NCI-H2081 treated with DMSO at 0.1 percent for 48 hours (cell line): ENCODE measurements around the gene PLCB1.

Experiments
- DNase-seq: peaks from one replicate; lab custom pipeline; 2025; lab: John Stamatoyannopoulos, UW

Gene PLCB1

GRCh38 chr20:8505476-8506200 is 373.6 kb downstream of the PLCB1 start:
- no peak for DNase-seq

GRCh38 chr20:8507231-8507630 is 375.2 kb downstream of the PLCB1 start:
- DNase-seq, result no peak

- DNase-seq, result no peak
Observed at GRCh38 chr20:8509809-8510208, 377.7 kb downstream of the PLCB1 start.

GRCh38 chr20:8510808-8511207 is 378.7 kb downstream of the PLCB1 start:
- no peak for DNase-seq

GRCh38 chr20:8512003-8512402 is 379.9 kb downstream of the PLCB1 start:
- DNase-seq, result no peak

GRCh38 chr20:8515810-8516435 is 383.9 kb downstream of the PLCB1 start:
- DNase-seq, result no peak

- DNase-seq, result no peak
Observed at GRCh38 chr20:8518878-8519277, 386.8 kb downstream of the PLCB1 start.

GRCh38 chr20:8519887-8520286 is 387.8 kb downstream of the PLCB1 start:
- DNase-seq, result no peak

GRCh38 chr20:8522168-8522567 is 390.1 kb downstream of the PLCB1 start:
- no peak for DNase-seq

GRCh38 chr20:8523684-8524083 is 391.6 kb downstream of the PLCB1 start:
- no peak for DNase-seq

- no peak for DNase-seq
Observed at GRCh38 chr20:8524101-8525016, 392.3 kb downstream of the PLCB1 start.

- DNase-seq, result no peak
Observed at GRCh38 chr20:8525017-8525343, 392.9 kb downstream of the PLCB1 start.

GRCh38 chr20:8526610-8527009 is 394.5 kb downstream of the PLCB1 start:
- no peak for DNase-seq

- no peak for DNase-seq
Observed at GRCh38 chr20:8527998-8528723, 396.1 kb downstream of the PLCB1 start.

- no peak for DNase-seq
Observed at GRCh38 chr20:8530022-8530421, 398.0 kb downstream of the PLCB1 start.

- DNase-seq, result no peak
Observed at GRCh38 chr20:8532169-8532568, 400.1 kb downstream of the PLCB1 start.

GRCh38 chr20:8534368-8535160 is 402.5 kb downstream of the PLCB1 start:
- no peak for DNase-seq

GRCh38 chr20:8535403-8536261 is 403.6 kb downstream of the PLCB1 start:
- no peak for DNase-seq

GRCh38 chr20:8536262-8536618 is 404.2 kb downstream of the PLCB1 start:
- DNase-seq, result no peak

GRCh38 chr20:8540466-8540865 is 408.4 kb downstream of the PLCB1 start:
- no peak for DNase-seq

- DNase-seq, result no peak
Observed at GRCh38 chr20:8542110-8542486, 410.0 kb downstream of the PLCB1 start.
